Mesendoderm (in vitro differentiated cells): ENCODE results near the gene STK32B.

ENCODE experiments used
- DNase-seq: peaks from one replicate; pipeline ENCODE4 v3.0.0; 2013
- H2AK5ac ChIP-seq: 2 replicates; pipeline ENCODE4 v1.6.1; 2013; ENCODE audit warnings: low read length, inconsistent platforms
- H2BK120ac ChIP-seq: 2 replicates; pipeline ENCODE4 v1.6.1; 2013; ENCODE audit warnings: low read depth, mild to moderate bottlenecking, low read length, moderate library complexity, mixed read lengths
- H2BK15ac ChIP-seq: replicated peaks from 2 replicates; pipeline ENCODE4 v1.6.1; 2013; ENCODE audit warnings: low read depth, mild to moderate bottlenecking, moderate library complexity
- H2BK5ac ChIP-seq: 2 replicates; pipeline ENCODE4 v1.6.1; 2013; ENCODE audit warnings: low read length, inconsistent platforms
- H3K18ac ChIP-seq: 2 replicates; pipeline ENCODE4 v1.6.1; 2013; ENCODE audit warnings: mild to moderate bottlenecking, low read length, mixed read lengths
- H3K23ac ChIP-seq: one replicate; pipeline ENCODE4 v1.6.1; 2013; ENCODE audit warnings: low read length
- H3K27ac ChIP-seq: 2 replicates; pipeline ENCODE4 v1.5.1; 2013; ENCODE audit warnings: low read depth, mild to moderate bottlenecking, inconsistent platforms, low read length, moderate library complexity
- H3K27me3 ChIP-seq: 2 replicates; pipeline ENCODE4 v1.6.1; 2013; ENCODE audit warnings: low read length, control low read depth, mild to moderate bottlenecking, inconsistent platforms; ENCODE audit not compliant: insufficient read depth, poor library complexity
- H3K36me3 ChIP-seq: 2 replicates; pipeline ENCODE4 v1.6.1; 2013; ENCODE audit warnings: low read length, inconsistent platforms; ENCODE audit not compliant: control insufficient read depth, insufficient read depth
- H3K4ac ChIP-seq: one replicate; pipeline ENCODE4 v1.6.1; 2013; ENCODE audit warnings: low read depth, mild to moderate bottlenecking, low read length, moderate library complexity
- H3K4me1 ChIP-seq: 2 replicates; pipeline ENCODE4 v1.6.1; 2013; ENCODE audit warnings: low read depth, low read length, inconsistent platforms; ENCODE audit not compliant: control insufficient read depth
- H3K4me2 ChIP-seq: 2 replicates; pipeline ENCODE4 v1.6.1; 2013; ENCODE audit warnings: low read length
- H3K4me3 ChIP-seq: 2 replicates; pipeline ENCODE4 v1.5.1; 2013; ENCODE audit warnings: mild to moderate bottlenecking, low read length
- H3K56ac ChIP-seq: one replicate; pipeline ENCODE4 v1.6.1; 2013; ENCODE audit warnings: low read length
- H3K79me1 ChIP-seq: 2 replicates; pipeline ENCODE4 v1.6.1; 2013; ENCODE audit warnings: low read length, inconsistent platforms
- H3K79me2 ChIP-seq: 2 replicates; pipeline ENCODE4 v1.6.1; 2013; ENCODE audit warnings: mild to moderate bottlenecking, low read length; ENCODE audit not compliant: control insufficient read depth, insufficient read depth
- H3K9ac ChIP-seq: 2 replicates; pipeline ENCODE4 v1.6.1; 2013; ENCODE audit warnings: low read length, inconsistent platforms
- H4K5ac ChIP-seq: one replicate; pipeline ENCODE4 v1.6.1; 2013; ENCODE audit warnings: low read length
- H4K8ac ChIP-seq: one replicate; pipeline ENCODE4 v1.6.1; 2013; ENCODE audit warnings: low read depth, mild to moderate bottlenecking, control low read depth, low read length, moderate library complexity
- WGBS: extraction: QIAGEN DNeasy Blood & Tissue Kit; methylation state at CpG from one replicate; pipeline ENCODE4 v1.1.7; 2013; ENCODE audit warnings: low lambda C conversion rate, missing lambda C conversion rate; ENCODE audit not compliant: insufficient coverage; ENCODE audit errors: extremely low coverage; 5-methylcytosine and 5-hydroxymethylcytosine counted together

STK32B gene

DNA sequence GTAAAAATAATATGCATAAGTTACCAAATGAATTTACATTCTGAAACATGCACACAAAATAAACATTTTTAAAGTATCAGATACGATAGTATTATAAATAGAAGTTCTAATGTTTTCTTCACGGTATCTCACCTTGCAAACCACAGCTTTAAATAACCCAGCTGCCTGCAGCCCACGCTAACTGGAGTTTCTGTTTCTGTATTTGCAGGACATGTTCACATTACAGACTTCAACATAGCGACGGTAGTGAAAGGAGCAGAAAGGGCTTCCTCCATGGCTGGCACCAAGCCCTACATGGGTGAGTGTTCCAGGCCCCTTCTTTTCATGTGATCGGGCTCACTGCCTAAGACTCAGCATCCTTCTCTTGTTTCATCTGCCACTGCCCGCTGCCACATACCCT is 365.4 kb downstream of the STK32B start:
- H3K79me1 ChIP-seq: no peaks in the 10 kb centered on the region
- H3K27ac ChIP-seq: no peak overlapping the region
- no peak overlapping the region for H2BK120ac ChIP-seq
- no peaks in the 10 kb centered on the region for H3K27me3 ChIP-seq
- no peaks in the 10 kb centered on the region for H3K4me1 ChIP-seq
- H3K4me2 ChIP-seq: no peak overlapping the region
- H3K79me2 ChIP-seq: no peaks in the 10 kb centered on the region
- H2AK5ac ChIP-seq: no peak overlapping the region
- no peak overlapping the region for H3K56ac ChIP-seq
- no peak overlapping the region for H3K4ac ChIP-seq
- no peak for DNase-seq
- no peak overlapping the region for H3K23ac ChIP-seq
- no CpG with 5 or more reads among the region's 7 CpGs for WGBS
- H4K8ac ChIP-seq: no peak overlapping the region
- no peak overlapping the region for H3K4me3 ChIP-seq
- no peak overlapping the region for H3K18ac ChIP-seq
- no peak overlapping the region for H2BK5ac ChIP-seq
- H4K5ac ChIP-seq: no peak overlapping the region
- H2BK15ac ChIP-seq: no peak overlapping the region
- H3K36me3 ChIP-seq: no peaks in the 10 kb centered on the region
- no peak overlapping the region for H3K9ac ChIP-seq

DNA sequence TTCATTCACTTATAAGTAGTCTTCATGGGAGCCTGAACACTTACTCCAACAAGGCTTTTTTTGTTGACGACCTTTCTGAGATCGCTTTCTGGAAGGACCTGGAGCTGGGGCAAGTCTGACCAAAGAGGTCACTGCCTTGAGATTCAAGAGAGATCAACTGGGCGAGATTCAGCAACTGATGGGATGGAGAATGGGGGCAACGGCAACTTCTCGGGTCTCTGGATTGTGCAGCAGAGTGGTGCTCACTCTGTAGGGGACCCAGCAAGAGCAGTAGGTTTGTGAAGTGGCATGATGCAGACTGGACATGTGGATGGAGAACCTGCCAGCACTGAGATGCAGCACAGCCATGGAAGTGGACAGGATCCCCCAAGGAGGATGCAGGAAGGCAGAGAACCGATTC is 369.0 kb downstream of the STK32B start:
- H3K4ac ChIP-seq: no peak overlapping the region
- no peak overlapping the region for H3K18ac ChIP-seq
- H3K4me1 ChIP-seq: no peaks in the 10 kb centered on the region
- H3K4me3 ChIP-seq: no peak overlapping the region
- H2AK5ac ChIP-seq: no peak overlapping the region
- no peak overlapping the region for H4K8ac ChIP-seq
- WGBS: no CpG with 5 or more reads among the region's 6 CpGs
- no peak overlapping the region for H3K23ac ChIP-seq
- H3K27ac ChIP-seq: no peak overlapping the region
- H2BK15ac ChIP-seq: no peak overlapping the region
- no peak overlapping the region for H2BK120ac ChIP-seq
- no peak overlapping the region for H3K56ac ChIP-seq
- H4K5ac ChIP-seq: no peak overlapping the region
- no peaks in the 10 kb centered on the region for H3K79me1 ChIP-seq
- H3K9ac ChIP-seq: no peak overlapping the region
- H3K4me2 ChIP-seq: no peak overlapping the region
- no peaks in the 10 kb centered on the region for H3K36me3 ChIP-seq
- H2BK5ac ChIP-seq: no peak overlapping the region
- H3K79me2 ChIP-seq: no peaks in the 10 kb centered on the region
- no peaks in the 10 kb centered on the region for H3K27me3 ChIP-seq
- no peak for DNase-seq

DNA sequence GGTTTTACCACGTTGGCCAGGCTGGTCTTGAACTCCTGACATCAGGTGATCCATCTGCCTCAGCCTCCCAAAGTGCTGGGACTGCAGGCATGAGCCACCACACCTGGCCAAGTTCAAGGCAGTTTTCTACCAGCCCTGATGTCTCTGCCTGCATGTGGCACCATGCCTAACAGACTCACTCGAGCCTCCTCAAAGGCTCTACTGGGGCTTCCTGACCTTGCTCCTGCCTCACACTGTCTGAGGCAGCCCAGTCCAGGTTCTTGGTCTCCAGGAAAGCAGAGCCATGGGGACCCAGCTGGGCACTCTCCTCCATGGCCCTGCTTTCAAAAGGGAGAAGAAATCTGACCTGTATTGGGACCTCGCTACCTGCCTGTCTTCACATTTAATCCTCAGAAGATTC is 370.1 kb downstream of the STK32B start:
- Histone ChIP-seq H3K4ac (no peak overlapping the region), H2BK5ac (no peak overlapping the region), H3K4me3 (no peak overlapping the region), H3K4me1 (no peaks in the 10 kb centered on the region), H2BK15ac (no peak overlapping the region), H3K9ac (no peak overlapping the region), H3K79me2 (no peaks in the 10 kb centered on the region), H3K36me3 (no peaks in the 10 kb centered on the region), H2BK120ac (no peak overlapping the region), H3K23ac (no peak overlapping the region), H4K5ac (no peak overlapping the region), H3K27me3 (no peaks in the 10 kb centered on the region), H3K56ac (no peak overlapping the region), H3K79me1 (no peaks in the 10 kb centered on the region), H3K4me2 (no peak overlapping the region), H3K27ac (no peak overlapping the region), H2AK5ac (no peak overlapping the region), H4K8ac (no peak overlapping the region), H3K18ac (no peak overlapping the region)
- no peak for DNase-seq
- WGBS: no CpG with 5 or more reads among the region's 3 CpGs

GRCh38 chr4:5422195-5422594 is 370.9 kb downstream of the STK32B start:
- no peaks in the 10 kb centered on the region for H3K27me3 ChIP-seq
- no peak overlapping the region for H2BK15ac ChIP-seq
- H2BK5ac ChIP-seq: no peak overlapping the region
- H2AK5ac ChIP-seq: no peak overlapping the region
- H3K4me2 ChIP-seq: no peak overlapping the region
- no CpG with 5 or more reads among the region's 2 CpGs for WGBS
- no peak for DNase-seq
- no peaks in the 10 kb centered on the region for H3K79me2 ChIP-seq
- no peak overlapping the region for H4K8ac ChIP-seq
- H3K56ac ChIP-seq: no peak overlapping the region
- H2BK120ac ChIP-seq: no peak overlapping the region
- no peaks in the 10 kb centered on the region for H3K79me1 ChIP-seq
- no peak overlapping the region for H4K5ac ChIP-seq
- H3K36me3 ChIP-seq: no peaks in the 10 kb centered on the region
- no peak overlapping the region for H3K4me3 ChIP-seq
- no peak overlapping the region for H3K23ac ChIP-seq
- no peak overlapping the region for H3K9ac ChIP-seq
- H3K4me1 ChIP-seq: no peaks in the 10 kb centered on the region
- no peak overlapping the region for H3K18ac ChIP-seq
- H3K4ac ChIP-seq: no peak overlapping the region
- H3K27ac ChIP-seq: no peak overlapping the region

DNA sequence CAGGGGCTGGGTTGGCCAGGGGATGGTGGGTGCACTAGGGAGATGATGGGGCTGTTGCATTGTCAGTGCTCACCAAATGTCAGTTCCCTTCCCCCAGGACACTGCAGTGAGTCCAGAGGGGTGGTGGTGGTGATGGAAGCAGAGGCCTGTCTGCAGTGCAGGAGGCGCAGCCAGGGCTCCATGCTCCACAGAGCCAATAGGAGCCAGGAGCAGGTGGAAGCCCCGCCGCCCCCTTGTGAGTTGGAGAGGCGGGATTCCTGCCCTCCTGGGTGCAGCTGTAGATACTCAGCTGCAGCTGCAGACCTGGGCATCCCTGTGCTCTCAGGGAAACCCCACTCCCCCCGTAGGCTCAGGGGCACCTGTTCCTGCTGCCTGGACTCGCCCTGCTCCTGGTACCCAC is 372.4 kb downstream of the STK32B start:
- no peaks in the 10 kb centered on the region for H3K79me1 ChIP-seq
- no peak overlapping the region for H2AK5ac ChIP-seq
- H4K5ac ChIP-seq: no peak overlapping the region
- H3K4me1 ChIP-seq: no peaks in the 10 kb centered on the region
- no peak overlapping the region for H3K27ac ChIP-seq
- no peak overlapping the region for H3K18ac ChIP-seq
- H2BK15ac ChIP-seq: no peak overlapping the region
- no peak overlapping the region for H3K9ac ChIP-seq
- H3K4me3 ChIP-seq: no peak overlapping the region
- H3K23ac ChIP-seq: no peak overlapping the region
- H2BK5ac ChIP-seq: no peak overlapping the region
- H3K79me2 ChIP-seq: no peaks in the 10 kb centered on the region
- H3K27me3 ChIP-seq: no peaks in the 10 kb centered on the region
- H3K36me3 ChIP-seq: no peaks in the 10 kb centered on the region
- no peak overlapping the region for H4K8ac ChIP-seq
- H3K4me2 ChIP-seq: no peak overlapping the region
- no peak for DNase-seq
- H3K4ac ChIP-seq: no peak overlapping the region
- H3K56ac ChIP-seq: no peak overlapping the region
- H2BK120ac ChIP-seq: no peak overlapping the region
- WGBS: no CpG with 5 or more reads among the region's 6 CpGs

DNA sequence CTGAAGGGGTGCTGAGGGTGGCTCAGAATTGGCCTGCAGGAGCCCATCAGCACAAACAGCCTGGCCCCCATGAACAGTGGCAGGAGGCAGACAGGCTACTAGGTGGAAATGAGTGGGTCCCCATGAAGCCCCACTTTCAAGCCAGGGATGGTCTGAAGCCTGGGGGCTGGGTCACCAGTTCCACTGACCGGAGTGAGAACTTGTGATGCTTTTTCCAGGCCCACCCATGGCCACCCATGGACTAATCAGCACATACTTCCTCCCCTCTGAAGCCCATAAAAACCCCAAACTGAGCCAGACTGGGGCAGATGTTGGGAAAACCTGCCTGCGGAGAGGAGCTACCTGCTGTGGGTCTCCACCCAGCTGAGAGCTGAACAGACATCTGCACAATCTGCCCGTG is 372.9 kb downstream of the STK32B start:
- no peak overlapping the region for H3K4me2 ChIP-seq
- no peak overlapping the region for H2AK5ac ChIP-seq
- H3K27me3 ChIP-seq: no peaks in the 10 kb centered on the region
- no peak overlapping the region for H2BK15ac ChIP-seq
- no peak overlapping the region for H3K56ac ChIP-seq
- H3K4me3 ChIP-seq: no peak overlapping the region
- H3K27ac ChIP-seq: no peak overlapping the region
- H3K23ac ChIP-seq: no peak overlapping the region
- H2BK120ac ChIP-seq: no peak overlapping the region
- no peak overlapping the region for H3K18ac ChIP-seq
- H3K79me2 ChIP-seq: no peaks in the 10 kb centered on the region
- no peak for DNase-seq
- no CpG with 5 or more reads among the region's 3 CpGs for WGBS
- no peak overlapping the region for H3K9ac ChIP-seq
- no peaks in the 10 kb centered on the region for H3K79me1 ChIP-seq
- H2BK5ac ChIP-seq: no peak overlapping the region
- H3K36me3 ChIP-seq: no peaks in the 10 kb centered on the region
- H3K4ac ChIP-seq: no peak overlapping the region
- no peak overlapping the region for H4K8ac ChIP-seq
- H3K4me1 ChIP-seq: no peaks in the 10 kb centered on the region
- H4K5ac ChIP-seq: no peak overlapping the region
